Stimulated activated CD8-positive, alpha-beta memory T cell treated with anti-CD3 and anti-CD28 coated beads, Interleukin-7, amount 100 ng/mL, for 1 hour (primary cell): Measurements from ENCODE around the gene TMBIM4.
A peak's percentile ranks its signal among the peaks of the same experiment; 100 is the strongest.

Experiments
- DNase-seq, 2 donors: peaks; one replicate each; pipeline ENCODE4 v3.0.0-alpha.2; 2020; ENCODE audit warnings: low read depth in 2 of 2

The TMBIM4 gene

GRCh38 chr12:66092559-66093269, 77.1 kb downstream of the TMBIM4 start:
- no peak for DNase-seq

GRCh38 chr12:66090157-66090556, 79.6 kb downstream of the TMBIM4 start:
- no peak for DNase-seq

GRCh38 chr12:66087365-66087943, 82.3 kb downstream of the TMBIM4 start:
- DNase-seq = peak; percentile 19 to 25

DNA sequence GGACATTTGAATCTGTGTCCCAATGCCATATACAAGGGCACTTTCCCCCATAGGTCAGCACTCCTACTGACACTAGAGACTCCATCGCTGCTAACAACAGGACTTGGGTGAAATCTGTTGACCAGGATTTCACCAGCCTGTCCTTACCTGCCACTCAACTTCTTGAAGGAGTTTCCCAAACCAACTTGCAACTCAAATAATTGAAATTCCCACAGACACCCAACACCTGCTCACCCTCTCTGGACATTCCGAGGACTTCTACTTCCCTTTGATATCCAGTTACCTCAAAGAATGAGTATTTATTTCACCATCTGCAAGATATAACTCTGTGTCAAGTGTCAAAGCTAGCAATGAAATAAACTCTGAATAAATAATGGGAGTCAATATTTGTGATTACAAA, 83.8 kb downstream of the TMBIM4 start:
- DNase-seq = no peak
